HG03378 (cell line): Measurements from ENCODE around the gene TBC1D16.
"Not testable (repeated sequence)": the region's sequence is repeated elsewhere in the genome, so short reads cannot be mapped to it uniquely, and the experiment has no call there.

ENCODE experiments used
- ATAC-seq: cut with Tn5 transposase; IDR thresholded peaks from one replicate; pipeline ENCODE4 v1.9.1; 2021; ENCODE audit warnings: mild to moderate bottlenecking, moderate library complexity; ENCODE audit not compliant: unreplicated experiment

TBC1D16 gene

DNA sequence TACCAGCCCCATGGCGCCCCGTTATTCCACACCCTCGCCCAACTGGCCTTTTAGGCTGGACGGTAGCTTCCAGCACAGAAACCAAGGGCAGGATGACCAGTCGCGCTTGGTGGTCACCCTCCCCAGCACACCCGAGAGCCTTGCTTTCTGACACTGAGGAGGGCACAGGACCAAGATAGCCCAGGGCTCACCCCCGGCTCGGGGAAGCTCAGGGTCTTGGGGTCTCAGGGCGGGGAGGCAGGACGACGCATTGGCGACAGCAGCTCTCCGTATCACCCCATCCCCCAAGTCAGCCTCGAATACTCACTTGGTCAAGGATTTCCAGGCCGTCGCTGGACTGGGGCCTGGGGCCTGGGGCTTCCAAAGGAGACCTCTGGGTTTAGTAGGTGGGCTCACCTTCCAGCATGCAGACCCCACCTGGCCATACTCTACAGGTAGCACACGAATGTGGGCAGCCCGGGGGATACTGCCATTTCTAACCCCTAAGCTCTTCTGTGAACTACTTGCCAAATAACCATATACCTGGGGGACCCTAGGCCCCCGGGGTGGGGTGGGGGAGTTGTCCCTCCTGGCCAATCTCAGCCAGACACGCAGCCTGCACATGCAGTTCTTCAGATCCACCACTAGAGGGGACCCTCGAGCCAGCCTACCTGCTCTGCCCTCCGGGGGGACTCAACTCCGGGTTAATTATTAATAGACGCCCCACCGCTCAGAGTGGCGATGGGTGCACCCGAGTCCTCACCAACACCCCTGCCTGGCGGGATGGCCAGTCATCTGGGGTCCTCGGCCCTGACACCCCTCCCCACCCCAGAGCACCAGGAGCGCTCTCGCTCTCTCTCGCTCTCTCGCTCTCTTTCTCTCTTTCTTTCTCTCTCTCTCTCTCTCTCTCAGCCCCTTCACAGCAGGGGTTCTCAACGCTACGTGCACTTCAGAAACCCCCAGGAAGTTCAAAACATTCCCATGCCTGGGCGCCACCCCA lies 30.0 kb downstream of the TBC1D16 start:
- no peak for ATAC-seq

DNA sequence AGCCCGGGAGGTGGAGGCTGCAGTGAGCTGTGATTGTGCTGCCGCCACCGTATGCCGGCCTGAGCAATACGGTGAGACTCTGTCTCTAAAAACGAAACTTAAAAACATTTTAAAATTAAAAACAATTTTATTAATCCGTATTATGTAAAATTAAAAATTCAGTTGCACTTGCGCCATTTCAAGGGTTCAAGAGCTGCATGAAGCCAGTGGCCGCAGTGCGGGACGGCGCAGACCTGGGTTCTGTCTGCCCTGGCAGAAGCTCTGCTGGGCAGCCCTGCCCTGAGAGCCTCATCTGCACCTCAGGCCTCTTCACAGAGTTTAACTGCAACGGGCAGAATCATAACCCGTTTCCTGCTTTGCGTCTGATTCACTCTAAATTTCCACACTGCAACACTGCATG lies 31.7 kb downstream of the TBC1D16 start:
- ATAC-seq: no peak

DNA sequence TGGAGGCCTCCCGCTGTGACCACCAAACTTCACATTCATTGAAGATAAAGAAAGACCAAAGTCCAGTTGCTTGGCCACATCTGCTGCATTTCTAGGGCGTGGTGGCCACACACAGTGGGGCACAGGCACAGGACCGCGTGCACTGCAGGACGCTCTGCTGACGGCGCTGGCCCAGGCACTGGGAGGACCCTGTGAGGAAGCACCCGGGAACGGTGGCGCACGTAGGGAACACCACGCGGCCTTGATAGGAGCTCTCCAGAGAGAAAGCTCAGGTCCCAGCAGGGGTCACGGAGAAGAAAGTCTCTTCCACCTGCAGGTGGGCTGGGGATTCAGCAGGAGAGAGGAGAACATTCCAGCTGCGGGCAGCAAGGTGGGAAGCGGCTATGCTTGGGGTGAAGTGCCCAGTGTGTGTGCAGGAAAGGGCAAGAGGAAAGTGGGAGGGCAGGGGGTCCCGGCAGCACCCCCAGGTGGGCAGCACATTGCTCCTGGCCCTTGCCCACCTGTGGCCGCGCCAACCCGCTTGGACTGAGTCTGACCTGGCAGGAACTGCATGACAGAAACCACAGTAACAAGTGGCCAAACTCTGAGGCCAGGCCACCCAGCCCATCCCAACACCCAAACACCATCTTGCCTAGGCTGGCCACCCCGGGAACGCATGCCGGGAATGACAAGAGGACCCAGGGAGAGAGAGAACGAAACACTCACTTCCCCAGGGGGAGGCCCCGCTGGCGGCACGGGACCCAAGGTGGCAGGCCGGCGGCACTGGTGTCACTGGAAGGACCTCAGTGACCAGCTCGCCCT lies 32.8 kb downstream of the TBC1D16 start:
- no peak for ATAC-seq

DNA sequence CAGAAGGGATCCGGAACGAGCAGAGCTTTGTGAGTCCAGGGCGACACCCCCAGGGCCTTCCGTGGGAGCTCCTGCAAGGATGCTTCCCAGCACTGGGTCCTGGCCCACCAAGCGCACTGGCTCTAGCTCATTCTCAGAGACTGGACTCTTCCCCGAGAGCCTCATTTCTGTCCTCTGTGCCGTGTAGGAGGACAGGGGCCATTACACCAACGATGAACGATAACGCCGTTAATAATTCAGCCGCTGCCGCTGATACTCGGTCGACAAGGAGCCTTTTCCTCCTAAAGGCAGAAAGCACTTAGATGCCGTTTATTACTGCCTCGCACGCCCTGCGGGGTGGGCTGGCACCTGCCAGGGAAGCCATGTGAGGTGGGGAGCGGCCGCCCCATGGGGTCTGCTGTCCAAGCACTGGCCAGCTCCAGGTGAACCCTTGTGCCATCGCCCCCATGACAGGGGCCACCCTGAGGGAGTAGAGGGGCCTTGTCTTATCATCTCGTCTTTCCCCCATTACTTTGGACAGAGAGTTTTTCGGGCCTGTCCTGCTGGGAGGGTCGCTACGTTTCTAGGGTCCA lies 33.5 kb downstream of the TBC1D16 start:
- ATAC-seq: no peak

DNA sequence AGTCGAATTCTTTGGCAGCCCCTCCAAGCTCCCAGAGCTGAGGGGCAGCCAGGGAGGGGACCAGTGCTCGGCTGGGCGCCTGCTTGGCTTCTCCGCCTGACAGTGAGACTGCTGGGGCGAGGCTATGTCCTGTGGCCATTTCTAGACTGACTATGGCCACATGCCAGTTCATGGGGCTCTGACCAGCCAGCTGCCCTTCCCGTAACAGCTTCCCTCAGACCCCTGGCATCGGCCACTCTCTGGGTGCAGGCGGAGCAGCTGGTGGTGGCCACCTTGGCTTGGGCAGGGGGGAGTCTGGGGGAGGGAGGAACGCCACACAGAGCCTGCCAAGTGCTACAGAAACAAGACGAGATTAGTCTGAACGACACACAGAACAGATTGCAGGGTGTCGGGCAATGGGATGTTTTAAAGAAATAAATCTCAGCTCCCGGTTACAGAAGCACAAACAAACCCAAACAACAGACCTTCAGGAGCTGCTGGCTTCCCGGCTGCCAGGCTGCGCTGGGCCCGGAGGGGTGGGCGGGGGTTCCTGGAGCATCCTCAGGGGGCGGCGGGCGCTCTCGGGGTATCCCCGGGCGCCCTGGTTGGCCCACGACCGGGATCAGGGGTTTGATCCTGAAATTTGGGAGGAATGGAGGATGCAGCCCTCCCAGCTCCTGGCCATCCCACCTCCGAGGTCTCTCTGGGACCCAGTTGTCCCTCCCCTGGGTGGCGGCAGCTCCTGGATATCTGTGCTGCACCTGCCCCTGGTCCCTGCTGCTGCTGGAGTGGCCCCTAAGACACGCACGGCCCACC lies 34.5 kb downstream of the TBC1D16 start:
- ATAC-seq: no peak

DNA sequence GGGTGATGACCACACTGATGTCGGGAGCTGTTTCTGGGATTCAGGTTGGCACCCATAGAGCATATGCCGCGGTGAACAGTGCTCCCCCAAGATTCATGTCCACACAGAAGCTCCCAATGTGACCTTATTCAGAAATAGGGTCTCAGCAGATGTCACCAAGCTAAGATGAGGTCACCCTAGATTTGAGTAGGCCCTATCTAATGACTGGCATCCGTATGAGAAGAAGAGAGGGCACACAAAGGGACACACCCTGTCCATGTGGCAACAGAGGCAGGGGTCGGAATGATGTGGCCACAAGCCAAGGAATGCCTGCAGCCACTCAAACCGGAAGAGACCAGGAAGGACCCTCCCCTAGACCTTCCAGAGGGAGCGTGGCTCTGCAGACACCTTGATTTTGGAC lies 35.5 kb downstream of the TBC1D16 start:
- ATAC-seq: no peak

DNA sequence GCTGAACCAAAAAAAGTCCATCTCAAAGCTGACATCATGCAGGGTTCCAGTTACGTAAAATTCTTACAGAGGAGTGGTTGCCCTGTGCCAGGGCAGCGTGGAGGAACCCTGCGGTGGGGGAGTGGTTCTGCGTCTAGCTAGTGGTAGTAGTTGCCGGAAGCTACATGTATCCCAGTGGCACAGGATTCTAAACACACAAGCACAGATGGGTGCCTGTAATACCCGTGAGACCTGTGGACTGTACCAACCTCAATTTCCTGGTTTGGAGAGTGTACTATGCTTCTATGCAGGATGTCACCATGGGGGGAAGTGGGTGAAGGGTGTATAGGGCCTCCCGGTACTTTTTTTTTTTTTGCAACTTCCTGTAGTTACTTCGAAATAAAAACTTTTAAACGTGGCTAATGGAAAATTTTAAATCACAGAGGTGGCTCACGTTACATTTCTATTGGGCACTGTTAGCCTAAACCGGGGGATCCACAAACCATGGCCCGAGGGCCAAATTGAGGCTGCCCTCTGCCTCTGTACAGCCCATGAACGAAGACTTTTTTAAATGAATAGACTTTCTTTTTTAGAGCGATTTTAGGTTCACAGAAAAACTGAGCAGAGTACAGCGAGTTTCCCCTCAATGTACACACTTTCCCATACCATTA lies 38.5 kb downstream of the TBC1D16 start:
- ATAC-seq: no peak

DNA sequence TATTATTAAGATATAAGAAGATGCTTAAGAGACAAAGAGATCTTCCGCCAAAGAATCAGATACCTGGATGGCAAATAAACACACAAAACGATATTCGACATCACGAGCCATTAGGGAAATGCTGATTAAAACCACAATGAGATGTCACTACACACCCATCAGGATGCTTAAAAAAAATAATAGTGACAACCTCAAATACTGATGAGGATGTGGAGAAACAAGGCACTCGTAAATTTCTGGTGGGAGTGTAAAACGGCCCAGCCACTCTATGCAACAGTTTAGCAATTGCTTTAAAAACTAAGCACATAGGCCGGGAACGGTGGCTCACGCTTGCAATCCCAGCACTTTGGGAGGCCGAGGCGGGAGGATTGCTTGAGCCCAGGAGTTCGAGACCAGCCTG lies 39.4 kb downstream of the TBC1D16 start:
- ATAC-seq: no peak

DNA sequence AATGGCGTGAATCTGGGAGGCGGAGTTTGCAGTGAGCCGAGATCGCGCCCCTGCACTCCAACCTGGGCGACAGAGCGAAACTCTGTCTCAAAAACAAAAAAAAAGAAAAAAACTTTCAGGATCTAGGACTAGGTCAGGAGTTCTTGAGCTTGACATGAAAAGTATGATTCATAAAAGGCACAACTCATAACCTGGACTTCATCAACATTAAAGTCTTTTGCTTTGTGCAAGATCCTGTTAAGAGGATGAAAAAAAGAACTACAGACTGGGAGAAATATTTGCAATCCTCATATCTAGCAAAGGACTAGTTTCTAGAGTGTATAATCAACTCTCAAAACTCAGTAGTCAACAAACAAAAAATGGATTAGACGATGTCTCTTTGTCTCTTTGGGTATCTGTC lies 40.0 kb downstream of the TBC1D16 start:
- no peak for ATAC-seq

DNA sequence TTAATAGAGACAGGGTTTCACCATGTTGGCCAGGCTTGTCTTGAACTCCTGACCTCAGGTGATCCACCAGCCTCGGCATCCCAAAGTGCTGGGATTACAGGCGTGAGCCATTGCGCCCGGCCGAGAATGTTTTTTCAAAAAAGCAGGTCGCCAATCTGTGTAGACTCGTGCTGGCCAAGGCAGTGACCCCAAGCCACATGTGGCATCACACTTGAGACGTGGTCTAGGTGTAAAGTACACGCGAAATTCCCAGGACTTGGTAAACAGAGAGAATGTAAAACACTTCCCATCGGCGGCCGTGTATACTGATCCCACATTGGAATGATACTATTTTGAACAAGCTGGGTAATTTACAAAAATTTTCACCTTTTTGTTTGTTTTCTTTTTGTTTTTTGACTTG lies 41.1 kb downstream of the TBC1D16 start:
- ATAC-seq: no peak

DNA sequence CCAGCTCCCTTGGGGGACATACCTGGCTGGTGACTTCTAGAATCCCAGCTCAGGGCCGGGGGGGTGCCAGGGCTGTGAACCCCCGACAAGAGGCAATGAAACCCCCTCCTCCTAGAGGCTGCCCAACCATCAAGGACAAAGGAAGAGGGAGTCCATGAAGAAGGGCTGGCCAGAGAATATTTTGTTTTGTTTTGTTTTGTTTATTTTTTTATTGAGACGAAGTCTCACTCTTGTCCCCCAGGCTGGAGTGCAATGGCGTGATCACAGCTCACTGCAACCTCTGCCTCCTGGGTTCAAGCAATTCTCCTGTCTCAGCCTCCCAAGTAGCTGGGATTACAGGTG lies 41.5 kb downstream of the TBC1D16 start:
- not testable (repeated sequence) for ATAC-seq

DNA sequence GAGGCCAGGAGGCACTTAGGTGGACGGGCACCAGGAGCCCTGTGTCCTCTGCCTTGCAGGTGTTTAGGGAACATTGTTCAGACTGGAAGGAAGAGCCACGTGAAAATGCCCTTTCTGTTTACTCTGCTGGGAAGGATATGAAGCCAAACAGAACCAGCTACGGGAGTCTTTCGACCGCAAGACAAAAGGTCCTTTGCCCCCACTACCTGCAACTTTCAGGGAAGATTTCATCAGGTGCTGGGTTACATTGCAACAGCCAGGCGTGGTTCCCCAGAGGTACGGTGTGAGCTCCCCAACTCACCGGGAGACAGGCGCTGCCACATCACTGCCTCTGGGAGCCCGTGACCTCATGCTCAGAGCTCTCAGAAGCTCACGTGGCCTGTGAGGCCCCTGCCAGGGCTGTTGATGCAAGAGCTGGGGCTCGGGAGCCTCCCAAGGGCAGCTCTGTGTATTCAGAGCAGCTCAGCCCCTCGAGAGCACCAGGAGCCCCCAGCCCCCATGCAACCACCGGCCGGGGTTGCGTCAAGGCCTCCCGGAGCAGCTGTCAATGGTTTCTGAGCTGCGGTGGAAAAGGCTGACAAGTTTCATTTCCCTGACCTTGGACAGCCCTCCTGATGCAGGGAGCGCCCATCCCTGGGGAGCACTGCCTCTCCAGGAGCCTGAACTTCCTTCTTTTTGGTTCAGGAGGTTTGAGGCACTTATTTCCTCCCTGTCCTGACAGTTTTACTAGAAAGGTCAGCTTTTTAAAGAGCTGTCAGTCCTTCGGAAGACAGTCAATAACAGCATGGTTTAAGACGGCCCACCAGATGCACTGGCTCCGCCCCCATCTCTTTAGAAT lies 42.1 kb downstream of the TBC1D16 start:
- no peak for ATAC-seq

DNA sequence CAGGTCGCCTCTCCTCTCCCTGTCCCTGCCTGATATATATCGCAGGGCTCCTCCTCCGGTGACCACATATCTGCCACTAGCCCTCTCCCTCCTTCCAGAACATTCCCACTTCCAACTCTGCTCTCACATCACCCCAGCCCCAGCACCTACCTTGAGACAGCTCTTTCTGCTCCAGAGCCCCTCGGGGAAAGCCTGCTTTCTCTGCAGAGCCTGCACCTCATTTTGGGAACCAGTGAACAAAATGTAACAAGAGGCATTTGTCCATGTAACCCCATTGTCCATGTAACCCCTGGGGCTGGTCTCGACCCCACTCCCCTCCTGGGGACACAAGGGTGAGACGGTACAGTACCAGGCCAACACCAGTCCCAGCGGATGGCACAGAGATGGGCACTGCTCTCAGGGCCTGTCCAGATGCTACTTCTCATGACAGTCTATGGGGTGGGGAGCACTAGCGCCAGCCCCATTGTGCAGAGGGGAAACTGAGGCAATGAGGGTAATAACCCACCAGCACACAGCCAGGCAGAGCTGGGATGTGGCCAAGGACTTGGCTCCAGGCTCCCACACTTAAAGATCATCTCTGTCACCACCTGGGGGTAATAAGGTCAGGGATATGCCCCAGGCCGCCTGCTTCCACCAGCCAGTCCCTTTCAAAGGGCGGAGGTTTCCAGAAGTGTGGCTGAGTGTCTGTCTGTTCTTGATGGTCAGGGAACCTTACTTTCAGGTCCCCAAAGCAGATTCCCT lies 42.9 kb downstream of the TBC1D16 start:
- ATAC-seq: no peak

DNA sequence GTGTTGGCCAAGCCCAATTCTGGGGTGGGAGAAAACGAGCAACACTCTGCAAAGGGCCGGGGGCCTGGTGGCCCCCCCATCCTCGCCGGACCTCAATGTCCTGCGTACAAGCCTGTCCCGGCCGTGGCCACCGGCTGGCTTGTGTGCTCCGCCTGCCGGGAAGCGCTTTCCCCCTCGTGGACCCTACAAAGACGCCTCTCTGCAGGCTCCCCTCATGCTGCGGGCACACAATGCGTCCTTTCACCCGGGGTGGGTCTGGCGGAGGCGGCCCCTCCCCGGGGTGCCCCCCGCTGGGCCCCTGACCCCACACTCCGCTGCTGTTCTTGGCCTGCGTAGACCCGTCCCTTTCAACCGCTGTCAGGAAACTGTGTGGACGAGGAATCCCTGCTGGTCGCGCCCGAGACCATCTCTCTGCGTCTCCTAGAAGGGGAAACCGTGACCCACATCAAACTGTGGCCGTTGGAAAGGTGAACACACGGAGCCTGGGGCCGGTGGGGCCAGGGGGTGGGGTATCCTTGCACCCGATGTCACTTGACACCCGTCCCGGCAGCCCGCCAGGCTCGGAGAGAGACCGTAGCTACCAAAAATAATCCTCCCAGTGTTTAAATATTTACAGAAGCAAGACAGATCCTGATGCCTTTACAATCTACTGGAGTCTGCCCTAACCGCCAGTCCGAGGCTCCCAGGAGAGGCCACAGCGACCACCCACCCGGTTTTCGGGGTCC lies 43.6 kb downstream of the TBC1D16 start:
- ATAC-seq: no peak

DNA sequence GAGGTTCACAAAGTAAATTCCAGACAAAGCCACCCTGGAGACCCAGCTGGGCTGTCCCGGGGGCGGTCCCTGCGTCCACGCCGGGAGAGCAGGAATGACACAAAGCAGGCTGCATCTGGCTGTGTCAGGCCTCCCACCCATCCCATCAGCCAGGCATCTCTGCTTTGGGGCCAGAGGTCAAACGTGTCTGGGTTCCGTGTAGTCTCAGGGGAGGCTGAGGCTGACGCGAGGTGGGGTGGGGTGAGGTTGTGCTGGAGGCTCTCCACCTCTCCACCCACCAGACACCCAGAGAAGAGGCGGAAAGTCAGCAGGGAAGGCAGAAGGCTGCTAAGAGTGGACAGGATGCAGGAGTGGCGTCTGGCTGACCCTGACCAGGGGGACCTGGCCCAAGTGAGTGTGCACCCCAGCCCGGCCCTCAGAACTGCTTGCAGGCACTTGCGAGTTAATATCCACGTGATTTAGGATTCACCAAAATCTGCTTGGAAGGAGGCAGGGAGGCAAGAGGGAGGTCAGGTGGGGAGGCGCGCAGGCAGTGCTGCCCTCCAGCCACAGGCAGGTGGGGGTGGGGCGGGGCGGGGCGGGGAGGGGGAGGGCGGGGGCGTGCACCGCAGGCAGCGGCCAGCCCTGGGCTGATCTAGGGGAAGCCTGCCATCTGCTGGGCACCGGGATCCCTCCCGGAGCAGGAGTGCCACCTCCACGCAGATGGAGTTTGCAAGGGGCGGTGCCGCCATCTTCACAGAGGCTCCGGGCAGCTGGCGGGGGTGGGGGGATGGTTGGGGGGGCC lies 44.3 kb downstream of the TBC1D16 start:
- no peak for ATAC-seq

DNA sequence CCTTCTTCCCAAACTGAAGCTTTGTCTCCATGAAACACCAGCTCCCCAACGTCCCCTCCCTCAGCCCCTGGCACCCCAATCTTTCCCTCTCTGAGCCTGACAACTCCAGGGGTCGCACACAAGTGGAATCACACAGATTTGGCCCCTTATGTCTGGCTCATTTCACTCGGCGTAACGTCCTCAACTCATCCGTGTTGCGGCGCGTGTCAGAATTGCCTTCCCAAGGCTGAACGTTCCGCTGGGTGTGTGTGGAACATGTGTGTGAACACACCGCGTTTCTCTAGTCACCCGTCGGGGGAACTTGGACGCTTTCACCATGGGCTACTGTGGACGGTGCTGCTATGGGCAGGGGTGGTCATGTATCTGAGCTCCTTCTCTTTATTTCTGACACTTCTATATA lies 45.0 kb downstream of the TBC1D16 start:
- ATAC-seq: no peak

DNA sequence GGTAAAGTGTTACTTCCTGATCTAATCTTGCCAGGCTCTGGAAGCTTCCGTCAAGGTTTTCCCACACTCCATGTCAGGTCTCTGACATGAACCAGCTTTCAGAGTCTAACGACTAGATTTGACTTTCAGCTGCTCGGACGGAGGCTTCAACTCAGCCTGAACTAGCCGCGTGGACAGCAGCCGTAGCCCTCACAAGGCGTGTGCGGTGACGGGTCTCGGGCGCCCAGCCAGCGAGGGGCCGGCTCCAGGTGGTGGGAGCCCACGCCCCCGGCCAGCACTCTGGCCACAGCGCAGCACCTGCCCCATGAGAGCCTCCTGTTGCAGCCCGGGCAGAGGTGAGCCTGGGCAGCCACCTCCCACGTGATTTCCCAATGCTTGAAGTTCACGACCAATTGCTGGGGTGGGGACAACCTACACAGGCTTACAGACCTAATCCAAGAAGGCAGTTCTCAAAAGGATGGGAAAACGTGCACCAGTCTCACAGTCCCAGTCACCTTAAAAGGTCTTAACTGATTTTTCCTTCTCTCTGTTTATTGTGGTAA lies 45.5 kb downstream of the TBC1D16 start:
- no peak for ATAC-seq
